CD14-positive monocyte (primary cell): ENCODE results near the gene SPTBN4. TPM values are rescaled to one million over a fixed set of nuclear protein-coding genes. Genes with fewer than 3 reads are reported as not detected.
A peak's percentile ranks its signal among the peaks of the same experiment; 100 is the strongest.
"Not testable (repeated sequence)": the region's sequence is repeated elsewhere in the genome, so short reads cannot be mapped to it uniquely, and the experiment has no call there.

ENCODE experiments used
- DNase-seq, 3 donors: peaks; one replicate each; pipeline ENCODE4 v3.0.0-alpha.2; 2011 to 2022
- H2AFZ ChIP-seq: 2 replicates; pipeline ENCODE4 v1.6.0; 2012; ENCODE audit warnings: mild to moderate bottlenecking, low read depth, low read length, inconsistent platforms; ENCODE audit not compliant: insufficient read depth, poor library complexity, severe bottlenecking
- H3K27ac ChIP-seq, 2 donors: 1 replicate in 1 of 2; 2 replicates in 1 of 2; pipeline ENCODE4 v1.5.1; 2012 to 2013; ENCODE audit warnings: low read length in 2 of 2, control low read depth in 1 of 2, inconsistent platforms in 1 of 2, low read depth in 1 of 2, mild to moderate bottlenecking in 1 of 2
- H3K27me3 ChIP-seq, 2 donors: one replicate each; pipeline versions ENCODE4 v1.6.0 to v1.6.1; 2011 to 2013; ENCODE audit warnings: low read length in 2 of 2; ENCODE audit not compliant: control insufficient read depth in 2 of 2, insufficient read depth in 2 of 2
- H3K36me3 ChIP-seq, 2 donors: replicated peaks in 1 of 2; 1 replicate in 1 of 2; 2 replicates in 1 of 2; pipeline versions ENCODE4 v1.5.1 to v1.6.1; 2012 to 2013; ENCODE audit warnings: low read length in 2 of 2, control low read depth in 1 of 2, inconsistent platforms in 1 of 2, mild to moderate bottlenecking in 1 of 2; ENCODE audit not compliant: insufficient read depth in 2 of 2, control insufficient read depth in 1 of 2
- H3K4me1 ChIP-seq, 2 donors: 1 replicate in 1 of 2; 2 replicates in 1 of 2; pipeline versions ENCODE4 v1.5.1 to v1.6.1; 2012 to 2013; ENCODE audit warnings: low read length in 2 of 2, control low read depth in 1 of 2, inconsistent platforms in 1 of 2, mild to moderate bottlenecking in 1 of 2, moderate library complexity in 1 of 2; ENCODE audit not compliant: insufficient read depth in 2 of 2, control insufficient read depth in 1 of 2
- H3K4me2 ChIP-seq: replicated peaks from 2 replicates; pipeline ENCODE3; 2012; ENCODE audit warnings: low read length, moderate library complexity, mild to moderate bottlenecking; ENCODE audit not compliant: poor library complexity, severe bottlenecking; ENCODE audit errors: extremely low read depth
- H3K4me3 ChIP-seq, 3 experiments: fragments of 200-600 bp in 1 of 3; sonication (generic) in 1 of 3; replicated peaks in 1 of 3; 1 replicate in 2 of 3; 2 replicates in 1 of 3; pipeline ENCODE4 v1.5.1; 2011 to 2013; ENCODE audit warnings: low read length in 3 of 3, mild to moderate bottlenecking in 3 of 3, control low read depth in 2 of 3, low read depth in 2 of 3, inconsistent platforms in 1 of 3, moderate library complexity in 1 of 3
- H3K79me2 ChIP-seq: 2 replicates; pipeline ENCODE4 v1.6.0; 2012; ENCODE audit warnings: mild to moderate bottlenecking, control low read depth, inconsistent platforms, low read length, moderate library complexity; ENCODE audit not compliant: insufficient read depth
- H3K9ac ChIP-seq: 2 replicates; pipeline ENCODE4 v1.6.0; 2017; ENCODE audit warnings: low read length, mild to moderate bottlenecking; ENCODE audit not compliant: insufficient read depth, poor library complexity, severe bottlenecking
- H3K9me3 ChIP-seq, 2 donors: replicated peaks in 1 of 2; 1 replicate in 1 of 2; 2 replicates in 1 of 2; pipeline versions ENCODE4 v1.5.1 to v1.6.1; 2012 to 2013; ENCODE audit warnings: low read length in 2 of 2, control low read depth in 1 of 2; ENCODE audit not compliant: control insufficient read depth in 1 of 2, insufficient read depth in 1 of 2
- H4K20me1 ChIP-seq: 2 replicates; pipeline ENCODE4 v1.6.0; 2012; ENCODE audit warnings: mild to moderate bottlenecking, low read length, control low read depth, moderate library complexity; ENCODE audit not compliant: insufficient read depth
- H3K27ac Mint-ChIP-seq, 7 donors: one replicate each; pipeline ENCODE4 v1.8.0; 2020; ENCODE audit warnings: mild to moderate bottlenecking in 7 of 7, mixed read lengths in 7 of 7, moderate library complexity in 6 of 7, inconsistent platforms in 2 of 7
- H3K27me3 Mint-ChIP-seq, 3 donors: one replicate each; pipeline ENCODE4 v1.8.0; 2021 to 2022; ENCODE audit warnings: low read depth in 3 of 3, mild to moderate bottlenecking in 3 of 3, mixed read lengths in 3 of 3, moderate library complexity in 3 of 3, inconsistent platforms in 1 of 3
- H3K36me3 Mint-ChIP-seq, 2 donors: one replicate each; pipeline ENCODE4 v1.8.0; 2020; ENCODE audit warnings: mixed read lengths in 2 of 2, inconsistent platforms in 1 of 2, mild to moderate bottlenecking in 1 of 2
- H3K4me1 Mint-ChIP-seq: one replicate; pipeline ENCODE4 v1.8.0; 2020; ENCODE audit warnings: mild to moderate bottlenecking, mixed read lengths
- H3K4me3 Mint-ChIP-seq, 2 donors: one replicate each; pipeline ENCODE4 v1.8.0; 2020; ENCODE audit warnings: mild to moderate bottlenecking in 2 of 2, mixed read lengths in 2 of 2, moderate library complexity in 1 of 2
- H3K9me3 Mint-ChIP-seq, 7 donors: one replicate each; pipeline ENCODE4 v1.8.0; 2020 to 2022; ENCODE audit warnings: mixed read lengths in 7 of 7, mild to moderate bottlenecking in 6 of 7, moderate library complexity in 6 of 7, inconsistent platforms in 2 of 7
- CTCF ChIP-seq: fragments of 200-600 bp; IDR thresholded peaks from one replicate; pipeline ENCODE4 v1.8.0; 2022; ENCODE audit warnings: antibody characterized with exemption, mild to moderate bottlenecking
- WGBS: methylation state at CpG from one replicate; pipeline ENCODE4 v1.1.5; 2013; ENCODE audit warnings: missing lambda C conversion rate; ENCODE audit not compliant: insufficient coverage; 5-methylcytosine and 5-hydroxymethylcytosine counted together
- intact Hi-C, 2 donors: fragments of 100-400 bp; cut with micrococcal nuclease; formaldehyde crosslinking; loops; one replicate each; pipeline versions ENCODE4 v1.15.0 to v1.15.1; 2023
- polyA plus RNA-seq, 3 donors: library from polyadenylated mRNA; depleted of rRNA in 1 of 3; unstranded in 2 of 3; stranded (reverse) in 1 of 3; fragments of 300-500 nt in 2 of 3; fragments of >200 nt in 1 of 3; fragmentation: Illumina TruSeq in 2 of 3; gene quantifications; 1 replicate in 2 of 3; 2 replicates in 1 of 3; pipeline ENCODE4 v1.2.3, GENCODE V29; 2012 to 2021

Gene SPTBN4
- polyA plus RNA-seq, 3 donors = 0.07 TPM; not detected in 2

GRCh38 chr19:40519352-40520322 lies 52.8 kb downstream of the SPTBN4 start:
- H3K27ac Mint-ChIP-seq = no peak overlapping the region
- Histone ChIP-seq H3K4me2 (no peak overlapping the region), H3K9me3 (no peaks in the 10 kb centered on the region), H3K9ac (no peak overlapping the region), H3K4me3 (no peak overlapping the region), H3K27ac (no peak overlapping the region), H3K27me3 (peaks cover 8 to 41% of the 10 kb centered on the region in 2 donors), H2AFZ (no peak overlapping the region), H4K20me1 (no peaks in the 10 kb centered on the region), H3K36me3 (no peaks in the 10 kb centered on the region), H3K4me1 (no peaks in the 10 kb centered on the region), H3K79me2 (no peaks in the 10 kb centered on the region)
- intact Hi-C loops = loop anchor here in 1 of 2 donors (10.0 kb wide), 1 partner anchor 215 kb away; no protein-coding TSS in a partner anchor
- no peak for TF ChIP-seq CTCF
- 12% methylated on average over 91 of the region's 91 CpGs for WGBS
- no peaks in the 10 kb centered on the region for H3K4me1 Mint-ChIP-seq
- H3K9me3 Mint-ChIP-seq = peaks cover 0 to 2% (median 0%) of the 10 kb centered on the region in 7 donors
- H3K27me3 Mint-ChIP-seq = peaks cover 33 to 60% (median 53%) of the 10 kb centered on the region in 3 donors
- peak overlapping the region in 1 of 2 donors; percentile 82 for H3K4me3 Mint-ChIP-seq
- no peaks in the 10 kb centered on the region for H3K36me3 Mint-ChIP-seq
- DNase-seq = no peak

- Mint-ChIP-seq H3K9me3 (peaks cover 0 to 2% (median 0%) of the 10 kb centered on the region in 7 donors), H3K36me3 (no peaks in the 10 kb centered on the region), H3K27ac (no peak overlapping the region), H3K27me3 (peaks cover 30 to 58% (median 50%) of the 10 kb centered on the region in 3 donors), H3K4me1 (no peaks in the 10 kb centered on the region), H3K4me3 (no peak overlapping the region)
- H3K9me3 ChIP-seq = no peaks in the 10 kb centered on the region
- no peak overlapping the region for H3K9ac ChIP-seq
- intact Hi-C loops = loop anchor here in 1 of 2 donors (10.0 kb wide), 1 partner anchor 216 kb away; no protein-coding TSS in a partner anchor
- no peaks in the 10 kb centered on the region for H4K20me1 ChIP-seq
- no peak overlapping the region for H2AFZ ChIP-seq
- H3K36me3 ChIP-seq = no peaks in the 10 kb centered on the region
- TF ChIP-seq CTCF = no peak
- H3K4me3 ChIP-seq = no peak overlapping the region
- H3K79me2 ChIP-seq = no peaks in the 10 kb centered on the region
- H3K27ac ChIP-seq = no peak overlapping the region
- no peaks in the 10 kb centered on the region for H3K4me1 ChIP-seq
- peaks cover 8 to 32% of the 10 kb centered on the region in 2 donors for H3K27me3 ChIP-seq
- H3K4me2 ChIP-seq = no peak overlapping the region
- no CpG with 5 or more reads among the region's 8 CpGs for WGBS
- no peak for DNase-seq
Observed at GRCh38 chr19:40521276-40521675, 54.5 kb downstream of the SPTBN4 start.

GRCh38 chr19:40521900-40522299 lies 55.1 kb downstream of the SPTBN4 start:
- H3K27me3 ChIP-seq = peaks cover 8 to 32% of the 10 kb centered on the region in 2 donors
- 82% methylated on average over 3 of the region's 6 CpGs for WGBS
- peaks cover 25 to 53% (median 51%) of the 10 kb centered on the region in 3 donors for H3K27me3 Mint-ChIP-seq
- H2AFZ ChIP-seq, H3K9ac ChIP-seq, H3K4me1 ChIP-seq, H3K4me2 ChIP-seq, DNase-seq, H3K4me3 ChIP-seq, H3K4me3 Mint-ChIP-seq, H3K36me3 ChIP-seq, H3K27ac Mint-ChIP-seq, H3K79me2 ChIP-seq, H3K36me3 Mint-ChIP-seq, H3K4me1 Mint-ChIP-seq, H4K20me1 ChIP-seq, H3K9me3 Mint-ChIP-seq, H3K27ac ChIP-seq, H3K9me3 ChIP-seq: not testable (repeated sequence)
- intact Hi-C loops = loop anchor here in 1 of 2 donors (10.0 kb wide), 1 partner anchor 217 kb away; no protein-coding TSS in a partner anchor
